Measurements from ENCODE around the gene SYNRG.

SYNRG gene

DNA sequence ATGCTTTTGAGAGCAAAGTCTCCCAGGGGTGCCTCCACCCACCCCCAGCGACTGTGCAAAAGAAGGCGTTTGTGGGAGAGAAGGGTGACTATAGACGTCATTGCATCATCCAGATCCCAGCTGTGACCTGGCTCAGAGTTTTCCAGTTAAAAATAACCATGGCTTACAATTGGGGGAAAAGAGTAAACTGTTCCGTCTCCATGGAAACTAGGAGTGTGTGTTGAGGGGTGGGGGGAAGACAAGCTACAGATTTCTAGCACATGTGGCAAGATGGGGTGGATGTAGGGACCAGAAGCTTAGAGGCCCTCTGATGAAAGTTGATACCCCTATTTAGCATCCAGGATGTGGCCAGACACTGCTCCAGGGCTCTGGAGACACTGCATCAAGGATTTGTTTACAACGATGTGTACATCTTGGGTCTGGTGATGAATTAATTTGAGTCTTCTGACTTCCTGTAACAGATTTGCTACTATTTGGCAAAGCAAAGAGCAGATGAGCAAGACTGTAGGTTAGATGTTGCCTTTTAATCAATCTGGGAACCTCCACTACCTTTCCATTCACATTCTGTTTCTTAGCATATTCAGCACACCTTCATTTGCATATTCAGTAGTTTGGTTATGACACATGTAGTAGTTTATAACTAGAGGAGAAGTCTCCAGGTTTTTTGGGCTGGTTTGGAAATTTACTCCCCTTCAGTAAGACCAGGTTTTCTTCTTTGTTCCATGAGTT lies 125.7 kb downstream of the SYNRG start (continued):
- TF ChIP-seq ZBTB20 (tag by site-specific recombination; IDR thresholded peaks at IDR 0.05) (peak; percentile 34; the same call in 1 of the 2 replicates), ZNF24 (tag by site-specific recombination; IDR thresholded peaks at IDR 0.05) (peak; percentile 63; the same call in 1 of the 2 replicates), ZNF248 (tag by site-specific recombination; IDR thresholded peaks at IDR 0.05) (no peak), ZSCAN18 (tag by site-specific recombination; IDR thresholded peaks at IDR 0.05) (no peak), SP3 (tag by site-specific recombination; IDR thresholded peaks at IDR 0.05) (0 out of 2 replicates have a peak, but pooled peaks have one; percentile 12), GLIS2 (tag by site-specific recombination; IDR thresholded peaks at IDR 0.05) (0 out of 2 replicates have a peak, but pooled peaks have one; percentile 27), ZNF423 (tag by site-specific recombination; IDR thresholded peaks at IDR 0.05) (peak; percentile 49), PATZ1 (tag by site-specific recombination; IDR thresholded peaks at IDR 0.05) (peak; percentile 65), ZBTB8A (tag by site-specific recombination; IDR thresholded peaks at IDR 0.05) (peak; percentile 69), KLF16 (tag by site-specific recombination; IDR thresholded peaks at IDR 0.05) (peak; percentile 23; the same call in 1 of the 2 replicates), GLIS1 (tag by site-specific recombination; IDR thresholded peaks at IDR 0.05) (peak; percentile 51), ZNF2 (tag by site-specific recombination; IDR thresholded peaks at IDR 0.05) (no peak), ZNF600 (tag by site-specific recombination; IDR thresholded peaks at IDR 0.05) (0 out of 2 replicates have a peak, but pooled peaks have one; percentile 14), SCRT2 (tag by site-specific recombination; IDR thresholded peaks at IDR 0.05) (no peak)

- no peak overlapping the region for H3K4me3 ChIP-seq (ENCODE audit: low read depth, low read length)
- ChIA-PET CTCF (interaction anchor here (0.5 to 0.6 kb wide), 2 partner anchors 9 to 108 kb away, joined by 3 read pairs; no protein-coding TSS in a partner anchor), POLR2A (interaction anchor here (0.7 to 0.8 kb wide), 3 partner anchors 9 to 122 kb away, joined by 3 read pairs; partner anchors contain the start of gene DUSP14)
- H3K9me3 ChIP-seq (ENCODE audit: control insufficient read depth, insufficient read depth, low read depth, low read length), result no peaks in the 10 kb centered on the region; the same call in 1 of the 2 replicates
- peaks cover 14% of the 10 kb centered on the region for H3K4me1 ChIP-seq (ENCODE audit: control insufficient read depth, insufficient read depth, low read length)
- no peak for TF ChIP-seq GFI1B (tag by site-specific recombination; IDR thresholded peaks at IDR 0.05)
- peak; percentile 46; the same call in 1 of the 2 replicates for TF ChIP-seq ZNF18 (tag by site-specific recombination; IDR thresholded peaks at IDR 0.05)
- TF ChIP-seq, protein P1, sequence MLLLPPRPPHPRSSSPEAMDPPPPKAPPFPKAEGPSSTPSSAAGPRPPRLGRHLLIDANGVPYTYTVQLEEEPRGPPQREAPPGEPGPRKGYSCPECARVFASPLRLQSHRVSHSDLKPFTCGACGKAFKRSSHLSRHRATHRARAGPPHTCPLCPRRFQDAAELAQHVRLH (tag by site-specific recombination; IDR thresholded peaks at IDR 0.05), result no peak
- TF ChIP-seq OSR2 (tag by site-specific recombination; IDR thresholded peaks at IDR 0.05), result peak; percentile 48; the same call in 1 of the 2 replicates
- TF ChIP-seq PRDM10 (tag by site-specific recombination; IDR thresholded peaks at IDR 0.05), result 0 out of 2 replicates have a peak, but pooled peaks have one; percentile 12
- TF ChIP-seq ZNF664 (tag by site-specific recombination; IDR thresholded peaks at IDR 0.05), result peak; percentile 62; the same call in 1 of the 2 replicates
- TF ChIP-seq SP7 (tag by site-specific recombination; IDR thresholded peaks at IDR 0.05), result peak; percentile 53; the same call in 1 of the 2 replicates
- peak; percentile 56 for TF ChIP-seq ZFHX2 (tag by site-specific recombination; conservative IDR thresholded peaks at IDR 0.05)
- H3K27ac ChIP-seq (ENCODE audit: extremely low read depth, low read depth, low read length), result no peak overlapping the region
- peaks cover 26 to 40% of the 10 kb centered on the region in 2 experiments for H3K36me3 ChIP-seq (ENCODE audit: control insufficient read depth in 2 of 2, insufficient read depth in 1 of 2, low read length in 2 of 2)
Measured at GRCh38 chr17:37481001-37481665, 128.1 kb downstream of the SYNRG start.
